ENCODE measurements around the gene TUBA4A. TPM values are rescaled to one million over a fixed set of nuclear protein-coding genes. Genes with fewer than 3 reads are reported as not detected.

TUBA4A gene
- total RNA-seq, 2 donors from 2014 or later: 82.0 to 99.8 TPM

GRCh38 chr2:219282943-219283581, 29.3 kb upstream of the TUBA4A start:
- H3K9me3 Mint-ChIP-seq: no peaks in the 10 kb centered on the region
- ATAC-seq (replicated peaks in 1 of 2) (no peak), DNase-seq (no peak)
- no peak overlapping the region for H3K4me3 Mint-ChIP-seq
- peaks cover 32% of the 10 kb centered on the region for H3K4me1 Mint-ChIP-seq (ENCODE audit: low read depth)
- H3K27me3 Mint-ChIP-seq (ENCODE audit: low read depth): no peaks in the 10 kb centered on the region
- peaks cover 5 to 8% of the 10 kb centered on the region in 2 donors for H3K36me3 Mint-ChIP-seq (ENCODE audit: insufficient read depth in 2 of 2)
- H3K27ac Mint-ChIP-seq: peak overlapping the region; percentile 61

GRCh38 chr2:219282375-219282774, 28.7 kb upstream of the TUBA4A start:
- Mint-ChIP-seq H3K36me3 (ENCODE audit: insufficient read depth in 2 of 2) (peaks cover 5 to 8% of the 10 kb centered on the region in 2 donors), H3K27me3 (ENCODE audit: low read depth) (no peaks in the 10 kb centered on the region), H3K4me1 (ENCODE audit: low read depth) (peaks cover 38% of the 10 kb centered on the region), H3K27ac (peak overlapping the region; percentile 50), H3K9me3 (no peaks in the 10 kb centered on the region), H3K4me3 (no peak overlapping the region)
- no peak for DNase-seq
- ATAC-seq (replicated peaks in 1 of 2): no peak

DNA sequence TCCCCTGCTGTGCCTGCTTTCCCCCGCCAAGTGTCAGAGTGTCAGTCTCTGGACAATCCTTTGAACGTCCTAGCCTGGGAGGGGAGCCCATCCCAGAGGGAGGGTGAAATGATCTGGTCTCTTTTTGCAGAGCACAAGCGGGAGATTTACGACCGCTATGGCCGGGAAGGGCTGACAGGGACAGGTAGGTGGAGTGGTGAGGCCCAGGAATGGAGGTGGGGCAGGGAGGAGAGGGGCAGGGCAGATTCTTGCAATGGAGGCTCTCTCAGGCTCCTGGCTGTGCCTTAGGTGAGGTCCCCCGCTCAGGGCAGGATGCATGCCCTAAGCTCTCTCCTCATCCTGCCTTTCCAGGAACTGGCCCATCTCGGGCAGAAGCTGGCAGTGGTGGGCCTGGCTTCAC, 27.9 kb upstream of the TUBA4A start:
- Mint-ChIP-seq H3K27ac (no peak overlapping the region), H3K9me3 (no peaks in the 10 kb centered on the region), H3K27me3 (ENCODE audit: low read depth) (no peaks in the 10 kb centered on the region), H3K4me3 (no peak overlapping the region), H3K36me3 (ENCODE audit: insufficient read depth in 2 of 2) (peaks cover 5 to 8% of the 10 kb centered on the region in 2 donors), H3K4me1 (ENCODE audit: low read depth) (peaks cover 44% of the 10 kb centered on the region)
- ATAC-seq (replicated peaks in 1 of 2): no peak
- no peak for DNase-seq

- no peaks in the 10 kb centered on the region for H3K27me3 Mint-ChIP-seq (ENCODE audit: low read depth)
- no peak for ATAC-seq (replicated peaks in 1 of 2)
- no peak overlapping the region for H3K27ac Mint-ChIP-seq
- H3K9me3 Mint-ChIP-seq: no peaks in the 10 kb centered on the region
- H3K4me3 Mint-ChIP-seq: peak overlapping the region; percentile 94 to 99
- peaks cover 44% of the 10 kb centered on the region for H3K4me1 Mint-ChIP-seq (ENCODE audit: low read depth)
- peaks cover 5 to 8% of the 10 kb centered on the region in 2 donors for H3K36me3 Mint-ChIP-seq (ENCODE audit: insufficient read depth in 2 of 2)
- DNase-seq: no peak
Observed at GRCh38 chr2:219280651-219281050, 26.9 kb upstream of the TUBA4A start.

- DNase-seq: no peak
Observed at GRCh38 chr2:219279916-219280516, 26.3 kb upstream of the TUBA4A start.

GRCh38 chr2:219279151-219279915, 25.6 kb upstream of the TUBA4A start, which contains the start of gene DNAJB2:
Gene DNAJB2, plus strand, starts transcription at chr2:219279366. Its CDS starts 468 bp downstream, at chr2:219279834.
- Mint-ChIP-seq H3K9me3 (no peaks in the 10 kb centered on the region), H3K36me3 (ENCODE audit: insufficient read depth in 2 of 2) (peaks cover 5% of the 10 kb centered on the region in 2 donors), H3K4me3 (peak within 1 kb of the TSS; percentile 94 to 99), H3K4me1 (ENCODE audit: low read depth) (peaks cover 44% of the 10 kb centered on the region), H3K27me3 (ENCODE audit: low read depth) (no peaks in the 10 kb centered on the region), H3K27ac (peak within 1 kb of the TSS; percentile 95)
- ATAC-seq (replicated peaks in 1 of 2) (peak; percentile 91 to 92), DNase-seq (peak; percentile 99 to 100)

More at GRCh38 chr2:219279916-219280516, 26.3 kb upstream of the TUBA4A start:
- Mint-ChIP-seq H3K4me3 (peak overlapping the region; percentile 94 to 99), H3K4me1 (ENCODE audit: low read depth) (peaks cover 44% of the 10 kb centered on the region), H3K27ac (peak overlapping the region; percentile 90), H3K9me3 (no peaks in the 10 kb centered on the region), H3K36me3 (ENCODE audit: insufficient read depth in 2 of 2) (peaks cover 5% of the 10 kb centered on the region in 2 donors), H3K27me3 (ENCODE audit: low read depth) (no peaks in the 10 kb centered on the region)
- ATAC-seq (replicated peaks in 1 of 2): no peak

DNA sequence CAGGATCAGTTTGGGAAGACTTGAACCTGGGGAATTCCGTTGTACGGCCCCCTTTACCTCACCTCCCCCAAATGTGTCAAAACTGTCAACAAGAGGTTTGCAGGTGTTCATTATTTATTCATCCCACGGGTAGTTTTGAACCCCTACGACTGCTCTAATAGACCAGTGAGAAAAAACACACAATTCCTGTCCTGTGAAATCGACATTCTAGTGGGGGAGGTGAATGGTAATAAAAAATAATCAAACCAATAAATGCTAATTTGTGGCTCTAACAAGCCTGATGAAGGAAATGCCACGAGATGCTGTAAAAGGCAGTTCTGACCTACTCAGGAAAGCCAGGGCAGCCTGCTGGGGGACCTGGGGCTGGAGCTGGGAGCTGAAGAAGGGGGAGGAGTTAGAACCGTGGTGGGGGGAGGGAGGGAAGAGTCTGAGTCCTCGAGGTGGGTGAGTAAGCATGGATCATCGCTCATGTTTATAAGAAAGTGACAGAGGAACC, 25.0 kb upstream of the TUBA4A start:
- H3K27me3 Mint-ChIP-seq (ENCODE audit: low read depth): no peaks in the 10 kb centered on the region
- ATAC-seq (replicated peaks in 1 of 2): no peak
- peaks cover 44% of the 10 kb centered on the region for H3K4me1 Mint-ChIP-seq (ENCODE audit: low read depth)
- peak overlapping the region; percentile 95 for H3K27ac Mint-ChIP-seq
- H3K36me3 Mint-ChIP-seq (ENCODE audit: insufficient read depth in 2 of 2): peaks cover 5% of the 10 kb centered on the region in 2 donors
- H3K4me3 Mint-ChIP-seq: peak overlapping the region; percentile 87 to 94
- no peak for DNase-seq
- no peaks in the 10 kb centered on the region for H3K9me3 Mint-ChIP-seq

- peak; percentile 78 to 83 for DNase-seq
- Mint-ChIP-seq H3K27ac (peak overlapping the region; percentile 95), H3K9me3 (no peaks in the 10 kb centered on the region), H3K4me3 (peak overlapping the region; percentile 87 to 94), H3K4me1 (ENCODE audit: low read depth) (peaks cover 44% of the 10 kb centered on the region), H3K36me3 (ENCODE audit: insufficient read depth in 2 of 2) (peaks cover 3 to 4% of the 10 kb centered on the region in 2 donors), H3K27me3 (ENCODE audit: low read depth) (no peaks in the 10 kb centered on the region)
- peak in 1 of 2 donors; percentile 7 for ATAC-seq (replicated peaks in 1 of 2)
Observed at GRCh38 chr2:219277703-219278654, 24.3 kb upstream of the TUBA4A start.

GRCh38 chr2:219274361-219274921, 20.7 kb upstream of the TUBA4A start:
- Mint-ChIP-seq H3K36me3 (ENCODE audit: insufficient read depth in 2 of 2) (no peaks in the 10 kb centered on the region), H3K4me1 (ENCODE audit: low read depth) (peaks cover 23% of the 10 kb centered on the region), H3K9me3 (no peaks in the 10 kb centered on the region), H3K4me3 (no peak overlapping the region), H3K27ac (no peak overlapping the region), H3K27me3 (ENCODE audit: low read depth) (no peaks in the 10 kb centered on the region)
- ATAC-seq (replicated peaks in 1 of 2) (no peak), DNase-seq (no peak)

DNA sequence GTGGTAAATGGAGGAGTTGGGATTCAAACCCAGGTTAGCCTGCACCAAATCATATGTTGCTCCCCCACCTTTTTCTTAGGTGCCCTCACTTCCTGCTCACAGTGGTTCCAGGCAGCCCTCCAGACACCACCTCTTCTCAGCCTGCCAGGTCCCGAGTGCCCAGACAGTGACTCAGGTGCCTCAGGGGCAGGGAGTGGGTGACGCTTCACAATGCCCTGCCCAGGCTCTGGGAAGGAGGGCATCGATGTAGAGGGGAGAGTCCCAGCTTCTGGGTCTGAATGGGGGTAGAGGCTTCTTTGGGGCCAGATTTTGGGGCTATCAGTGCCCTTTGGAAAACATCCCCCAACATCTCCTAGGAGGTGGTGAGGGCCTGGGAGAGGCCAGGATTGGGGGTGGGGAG, 20.2 kb upstream of the TUBA4A start:
- H3K27ac Mint-ChIP-seq: no peak overlapping the region
- no peak for ATAC-seq (replicated peaks in 1 of 2)

GRCh38 chr2:219272995-219273394, 19.3 kb upstream of the TUBA4A start:
- ATAC-seq (replicated peaks in 1 of 2) (no peak), DNase-seq (no peak)
- H3K4me3 Mint-ChIP-seq: no peak overlapping the region
- peaks cover 11% of the 10 kb centered on the region for H3K4me1 Mint-ChIP-seq (ENCODE audit: low read depth)
- no peaks in the 10 kb centered on the region for H3K36me3 Mint-ChIP-seq (ENCODE audit: insufficient read depth in 2 of 2)
- H3K27me3 Mint-ChIP-seq (ENCODE audit: low read depth): no peaks in the 10 kb centered on the region
- no peak overlapping the region for H3K27ac Mint-ChIP-seq
- H3K9me3 Mint-ChIP-seq: no peaks in the 10 kb centered on the region

More for the DNA sequence above, 20.2 kb upstream of the TUBA4A start:
- Mint-ChIP-seq H3K36me3 (ENCODE audit: insufficient read depth in 2 of 2) (no peaks in the 10 kb centered on the region), H3K4me1 (ENCODE audit: low read depth) (peaks cover 21% of the 10 kb centered on the region), H3K4me3 (no peak overlapping the region), H3K27me3 (ENCODE audit: low read depth) (no peaks in the 10 kb centered on the region), H3K9me3 (no peaks in the 10 kb centered on the region)
- DNase-seq: no peak

DNA sequence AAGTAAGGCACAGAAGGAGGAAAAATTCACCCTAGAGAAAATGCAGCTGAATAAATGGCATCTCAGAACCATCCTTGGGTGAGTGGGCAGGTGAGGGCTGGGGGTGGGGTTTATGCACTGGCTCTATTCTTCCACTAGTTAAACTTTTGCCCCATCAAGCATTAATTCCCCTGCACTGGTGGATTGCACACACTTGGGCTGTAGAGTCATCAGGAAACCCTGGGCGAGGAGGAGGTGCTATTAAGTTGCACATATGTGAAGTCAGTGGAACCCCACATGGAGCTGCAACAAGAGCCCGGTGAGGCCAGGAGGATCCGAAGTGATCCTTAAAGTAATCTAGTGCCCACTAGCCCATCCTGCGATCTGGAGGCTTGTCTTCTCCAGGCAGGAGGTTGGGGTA, 18.6 kb upstream of the TUBA4A start:
- no peaks in the 10 kb centered on the region for H3K9me3 Mint-ChIP-seq
- no peak for DNase-seq
- no peaks in the 10 kb centered on the region for H3K36me3 Mint-ChIP-seq (ENCODE audit: insufficient read depth in 2 of 2)
- peaks cover 5% of the 10 kb centered on the region for H3K4me1 Mint-ChIP-seq (ENCODE audit: low read depth)
- no peaks in the 10 kb centered on the region for H3K27me3 Mint-ChIP-seq (ENCODE audit: low read depth)
- no peak overlapping the region for H3K27ac Mint-ChIP-seq
- no peak for ATAC-seq (replicated peaks in 1 of 2)
- no peak overlapping the region for H3K4me3 Mint-ChIP-seq

Data from activated T-cell treated with anti-CD3 and anti-CD28 coated beads, Interleukin-2, amount 50 U/mL, for 72 hours (primary cell).